ENCODE data around the gene DNAI1. TPM values are rescaled to one million over a fixed set of nuclear protein-coding genes. Genes with fewer than 3 reads are reported as not detected.
A peak's percentile ranks its signal among the peaks of the same experiment; 100 is the strongest.

Gene DNAI1
- total RNA-seq, 2 experiments from 2014 or later = not detected

GRCh38 chr9:34517185-34517584 is 58.6 kb downstream of the DNAI1 start:
- H3K4me3 Mint-ChIP-seq = no peak overlapping the region
- CTCF ChIA-PET = interaction anchor here (0.7 kb wide), 1 partner anchor 74 kb away, joined by 4 read pairs; no protein-coding TSS in a partner anchor
- no peak for ATAC-seq
- no peaks in the 10 kb centered on the region for H3K4me1 Mint-ChIP-seq (ENCODE audit: low read depth)
- H3K9me3 Mint-ChIP-seq (ENCODE audit: insufficient read depth) = no peaks in the 10 kb centered on the region
- peaks cover 14% of the 10 kb centered on the region for H3K27me3 Mint-ChIP-seq (ENCODE audit: low read depth)
- H3K27ac Mint-ChIP-seq = no peak overlapping the region
- DNase-seq = no peak
- H3K36me3 Mint-ChIP-seq (ENCODE audit: low read depth) = no peaks in the 10 kb centered on the region
- POLR2A ChIA-PET = no interaction called here

DNA sequence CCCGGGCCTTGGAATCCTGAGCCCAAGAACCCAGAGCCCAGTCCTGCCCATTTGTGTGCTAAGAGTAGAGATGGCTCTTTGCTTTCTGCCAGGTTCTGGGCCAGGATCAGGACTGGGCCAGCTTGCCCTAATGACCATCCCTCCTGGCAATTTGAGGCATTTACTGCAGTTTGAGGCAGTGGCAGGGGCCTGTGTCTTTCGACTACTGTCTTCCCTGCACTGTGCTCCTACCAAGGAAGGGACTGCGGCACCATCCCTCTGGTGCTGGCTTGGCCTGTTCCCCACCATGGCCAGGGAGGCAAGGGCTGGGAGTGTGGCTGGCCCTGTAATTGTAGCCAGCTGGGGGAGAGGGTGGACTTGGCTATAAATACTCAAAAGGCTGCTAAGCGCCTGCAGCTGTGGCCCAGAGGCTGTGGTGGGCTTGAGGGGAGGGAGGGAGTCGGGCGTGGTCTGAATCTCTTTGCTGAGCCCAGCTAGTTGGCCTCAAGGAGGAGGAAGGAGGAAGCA is 59.6 kb downstream of the DNAI1 start:
- Mint-ChIP-seq H3K4me1 (ENCODE audit: low read depth) (peaks cover 4% of the 10 kb centered on the region), H3K27me3 (ENCODE audit: low read depth) (peaks cover 19% of the 10 kb centered on the region), H3K9me3 (ENCODE audit: insufficient read depth) (no peaks in the 10 kb centered on the region), H3K4me3 (no peak overlapping the region), H3K36me3 (ENCODE audit: low read depth) (no peaks in the 10 kb centered on the region), H3K27ac (no peak overlapping the region)
- ATAC-seq (no peak), DNase-seq (no peak)
- CTCF ChIA-PET = no interaction called here
- POLR2A ChIA-PET = no interaction called here

DNA sequence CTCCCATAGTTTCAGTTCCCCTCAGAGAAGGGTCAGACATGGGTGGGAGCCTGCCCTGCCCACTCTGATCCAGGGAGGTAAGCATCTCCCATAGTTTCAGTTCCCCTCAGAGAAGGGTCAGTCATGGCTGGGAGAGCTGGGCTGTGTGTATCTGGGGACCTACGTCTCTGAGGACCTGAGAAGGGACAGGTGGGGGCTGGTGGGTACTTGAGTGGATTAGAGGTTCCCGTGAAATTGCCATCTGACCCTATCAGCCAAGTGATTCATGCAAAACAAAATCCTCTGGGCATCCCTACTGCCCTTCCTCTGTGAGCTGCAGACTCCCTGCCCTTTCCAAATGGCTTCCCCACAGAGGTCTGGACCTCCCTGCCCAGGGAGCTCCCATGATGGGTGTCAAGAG is 60.3 kb downstream of the DNAI1 start:
- Mint-ChIP-seq H3K27me3 (ENCODE audit: low read depth) (peaks cover 23% of the 10 kb centered on the region), H3K4me3 (no peak overlapping the region), H3K4me1 (ENCODE audit: low read depth) (peaks cover 7% of the 10 kb centered on the region), H3K9me3 (ENCODE audit: insufficient read depth) (no peaks in the 10 kb centered on the region), H3K36me3 (ENCODE audit: low read depth) (no peaks in the 10 kb centered on the region), H3K27ac (no peak overlapping the region)
- POLR2A ChIA-PET = no interaction called here
- CTCF ChIA-PET = interaction anchor here (0.8 to 1.0 kb wide), 2 partner anchors 80 to 85 kb away, joined by 3 to 5 read pairs; no protein-coding TSS in a partner anchor
- ATAC-seq (no peak), DNase-seq (no peak)

- ATAC-seq = no peak
- ChIA-PET POLR2A (no interaction called here), CTCF (interaction anchor here (0.8 to 1.0 kb wide), 2 partner anchors 80 to 84 kb away, joined by 3 to 5 read pairs; no protein-coding TSS in a partner anchor)
- Mint-ChIP-seq H3K36me3 (ENCODE audit: low read depth) (no peaks in the 10 kb centered on the region), H3K4me3 (no peak overlapping the region), H3K4me1 (ENCODE audit: low read depth) (peaks cover 9% of the 10 kb centered on the region), H3K9me3 (ENCODE audit: insufficient read depth) (no peaks in the 10 kb centered on the region), H3K27ac (no peak overlapping the region), H3K27me3 (ENCODE audit: low read depth) (peaks cover 29% of the 10 kb centered on the region)
- DNase-seq = no peak
These were observed 60.9 kb downstream of the DNAI1 start for GRCh38 chr9:34519321-34520020.

DNA sequence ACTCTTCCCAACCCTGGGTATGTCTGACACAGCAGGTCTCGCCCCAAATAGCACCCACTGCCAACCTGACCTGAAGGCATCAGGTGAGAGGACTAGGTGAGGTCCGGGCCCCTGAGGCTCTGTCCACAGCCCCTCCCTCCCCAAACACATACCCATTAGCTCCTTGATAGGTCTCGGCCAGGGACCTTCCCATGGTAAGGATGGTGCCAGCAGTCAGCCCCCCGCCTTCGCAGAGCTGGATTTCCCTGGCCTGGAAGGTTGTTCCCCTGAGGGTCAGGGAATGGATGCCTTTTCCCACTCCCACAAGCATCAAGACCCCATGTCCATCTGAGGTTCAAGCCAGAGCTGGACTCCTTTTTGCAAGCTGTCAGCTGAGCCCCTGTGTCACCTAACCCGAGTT is 61.5 kb downstream of the DNAI1 start:
- no peak overlapping the region for H3K4me3 Mint-ChIP-seq
- no peaks in the 10 kb centered on the region for H3K36me3 Mint-ChIP-seq (ENCODE audit: low read depth)
- H3K27ac Mint-ChIP-seq = no peak overlapping the region
- ATAC-seq = no peak
- no peak for DNase-seq
- peaks cover 35% of the 10 kb centered on the region for H3K27me3 Mint-ChIP-seq (ENCODE audit: low read depth)
- ChIA-PET CTCF (no interaction called here), POLR2A (no interaction called here)
- peaks cover 9% of the 10 kb centered on the region for H3K4me1 Mint-ChIP-seq (ENCODE audit: low read depth)
- H3K9me3 Mint-ChIP-seq (ENCODE audit: insufficient read depth) = no peaks in the 10 kb centered on the region

- no peak for ATAC-seq
- H3K27me3 Mint-ChIP-seq (ENCODE audit: low read depth) = peaks cover 40% of the 10 kb centered on the region
- no peaks in the 10 kb centered on the region for H3K36me3 Mint-ChIP-seq (ENCODE audit: low read depth)
- H3K4me3 Mint-ChIP-seq = no peak overlapping the region
- no peak overlapping the region for H3K27ac Mint-ChIP-seq
- no peaks in the 10 kb centered on the region for H3K9me3 Mint-ChIP-seq (ENCODE audit: insufficient read depth)
- DNase-seq = no peak
- ChIA-PET CTCF (no interaction called here), POLR2A (no interaction called here)
- H3K4me1 Mint-ChIP-seq (ENCODE audit: low read depth) = peaks cover 9% of the 10 kb centered on the region
These were observed 62.1 kb downstream of the DNAI1 start for GRCh38 chr9:34520505-34521385.

DNA sequence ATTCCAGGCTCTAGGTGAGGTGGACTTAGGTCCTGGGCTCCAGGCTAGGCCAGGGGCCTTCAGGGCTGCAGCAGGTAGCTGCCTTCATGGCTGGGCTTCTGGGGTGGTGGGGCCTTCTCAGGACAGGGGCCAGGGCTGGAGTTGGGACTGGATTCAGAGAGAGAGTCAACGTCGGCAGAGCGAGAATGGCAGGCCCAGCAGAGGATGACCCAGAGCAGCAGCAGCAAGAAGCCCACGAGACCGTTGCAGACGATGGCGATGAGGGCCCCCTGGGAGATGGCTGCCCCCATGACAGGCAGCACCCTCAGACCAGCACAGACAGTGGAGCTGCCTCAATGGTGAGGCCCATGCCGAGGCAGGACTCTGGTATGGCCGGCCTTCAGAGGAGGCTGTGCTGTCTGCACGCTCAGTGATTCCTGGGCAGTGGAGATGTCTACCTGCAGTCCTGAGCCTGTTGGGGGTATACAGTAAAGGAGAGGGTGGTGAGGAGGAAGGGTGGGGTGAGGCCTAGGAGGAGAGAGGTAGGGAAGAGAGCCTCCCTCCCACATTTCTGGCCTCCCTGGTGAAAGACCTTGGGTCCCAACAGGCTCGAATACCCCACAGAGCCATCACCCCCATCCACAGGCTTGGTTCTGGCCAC is 62.9 kb downstream of the DNAI1 start:
- H3K4me1 Mint-ChIP-seq (ENCODE audit: low read depth) = peaks cover 9% of the 10 kb centered on the region
- H3K27ac Mint-ChIP-seq = no peak overlapping the region
- ChIA-PET CTCF (no interaction called here), POLR2A (no interaction called here)
- H3K4me3 Mint-ChIP-seq = no peak overlapping the region
- DNase-seq = no peak
- ATAC-seq = no peak
- no peaks in the 10 kb centered on the region for H3K36me3 Mint-ChIP-seq (ENCODE audit: low read depth)
- H3K27me3 Mint-ChIP-seq (ENCODE audit: low read depth) = peaks cover 39% of the 10 kb centered on the region
- H3K9me3 Mint-ChIP-seq (ENCODE audit: insufficient read depth) = no peaks in the 10 kb centered on the region

DNA sequence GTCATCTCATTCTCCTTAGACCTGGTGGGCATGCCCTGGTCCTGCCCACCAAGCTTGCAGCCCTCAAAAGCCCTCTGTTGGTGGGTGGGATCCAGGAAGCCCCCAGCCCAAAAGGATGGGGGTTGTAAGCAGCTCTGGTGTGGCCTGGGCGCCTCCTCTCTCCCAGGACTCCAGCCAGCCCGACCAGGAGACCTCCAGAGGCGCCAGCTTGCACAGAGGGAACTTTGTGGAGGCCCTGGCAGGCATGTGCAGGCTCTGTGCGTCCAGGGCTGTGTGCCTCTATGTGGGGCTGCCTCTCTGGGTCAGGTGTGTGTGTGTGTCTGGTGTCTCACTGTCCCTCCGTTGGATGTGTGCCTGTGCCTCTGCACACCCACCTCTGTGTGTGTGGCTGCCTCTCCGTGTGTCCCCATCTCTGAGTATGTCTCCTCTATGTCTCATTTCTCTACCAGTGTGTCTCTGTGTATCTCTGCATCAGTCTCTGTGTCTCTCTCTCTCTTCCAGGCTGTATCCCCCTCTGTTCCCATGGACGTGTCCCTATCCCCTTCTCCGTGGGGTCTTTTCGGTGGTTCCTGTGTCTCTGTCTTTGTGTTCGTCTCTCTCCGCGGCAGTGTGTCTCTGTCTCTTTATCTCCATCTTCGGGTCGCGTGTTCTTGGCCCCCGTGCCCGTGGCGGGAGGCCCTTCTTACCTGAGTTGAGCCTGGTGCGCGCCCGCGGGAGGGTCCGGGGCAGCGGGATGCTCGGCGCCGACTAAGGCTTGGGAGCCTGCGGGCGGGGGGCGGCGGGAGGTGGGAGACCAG is 63.7 kb downstream of the DNAI1 start:
- peaks cover 41% of the 10 kb centered on the region for H3K27me3 Mint-ChIP-seq (ENCODE audit: low read depth)
- POLR2A ChIA-PET = no interaction called here
- H3K36me3 Mint-ChIP-seq (ENCODE audit: low read depth) = no peaks in the 10 kb centered on the region
- H3K4me1 Mint-ChIP-seq (ENCODE audit: low read depth) = peaks cover 9% of the 10 kb centered on the region
- H3K4me3 Mint-ChIP-seq = peak overlapping the region; percentile 56
- DNase-seq (no peak), ATAC-seq (no peak)
- CTCF ChIA-PET = interaction anchor here (1.1 to 1.5 kb wide), 2 partner anchors 112 to 180 kb away, joined by 3 to 6 read pairs; no protein-coding TSS in a partner anchor
- no peaks in the 10 kb centered on the region for H3K9me3 Mint-ChIP-seq (ENCODE audit: insufficient read depth)
- no peak overlapping the region for H3K27ac Mint-ChIP-seq

GRCh38 chr9:34522971-34523797 is 64.6 kb downstream of the DNAI1 start, which contains the start of gene ENHO:
Gene ENHO, minus strand, starts transcription at chr9:34522990. Its CDS starts 1,295 bp downstream, at chr9:34521695.
- ChIA-PET CTCF (interaction anchor here (0.7 to 2.1 kb wide), 4 partner anchors 25 to 179 kb away, joined by 3 to 6 read pairs (median 4); no protein-coding TSS in a partner anchor), POLR2A (no interaction called here)
- peaks cover 9% of the 10 kb centered on the region for H3K4me1 Mint-ChIP-seq (ENCODE audit: low read depth)
- no peaks in the 10 kb centered on the region for H3K9me3 Mint-ChIP-seq (ENCODE audit: insufficient read depth)
- peak; percentile 90 for DNase-seq
- H3K27me3 Mint-ChIP-seq (ENCODE audit: low read depth) = peaks cover 45% of the 10 kb centered on the region
- H3K27ac Mint-ChIP-seq = no peak within 1 kb of the TSS
- H3K4me3 Mint-ChIP-seq = peak within 1 kb of the TSS; percentile 56
- ATAC-seq = peak; percentile 99
- H3K36me3 Mint-ChIP-seq (ENCODE audit: low read depth) = no peaks in the 10 kb centered on the region

GRCh38 chr9:34524349-34524748 is 65.7 kb downstream of the DNAI1 start:
- Mint-ChIP-seq H3K4me1 (ENCODE audit: low read depth) (peaks cover 9% of the 10 kb centered on the region), H3K27ac (no peak overlapping the region), H3K4me3 (no peak overlapping the region), H3K27me3 (ENCODE audit: low read depth) (peaks cover 49% of the 10 kb centered on the region), H3K36me3 (ENCODE audit: low read depth) (no peaks in the 10 kb centered on the region), H3K9me3 (ENCODE audit: insufficient read depth) (no peaks in the 10 kb centered on the region)
- ChIA-PET CTCF (interaction anchor here (0.7 to 2.1 kb wide), 4 partner anchors 24 to 120 kb away, joined by 3 to 7 read pairs (median 4); no protein-coding TSS in a partner anchor), POLR2A (no interaction called here)
- ATAC-seq = no peak
- DNase-seq = no peak

Data from activated CD8-positive, alpha-beta T cell treated with anti-CD3 and anti-CD28 coated beads, Interleukin-2, amount 10 ng/mL, durations not matched to agents 7 days and 5 days (primary cell).